Activated T-helper 1 cell treated with anti-CD3 and anti-CD28 coated beads, Interleukin-12 subunit alpha, Interleukin-12 subunit beta, Interleukin-2, Interleukin-4 antibody, amounts not matched to agents 30 ng/mL and 10 ng/mL and 1 ng/mL, durations not matched to agents 14 hours and 24 hours and 36 hours (primary cell): ENCODE measurements around the gene TNFRSF13B. TPM values are rescaled to one million over a fixed set of nuclear protein-coding genes. Genes with fewer than 3 reads are reported as not detected.
"Not testable (repeated sequence)": the region's sequence is repeated elsewhere in the genome, so short reads cannot be mapped to it uniquely, and the experiment has no call there.

ENCODE experiments used
- DNase-seq: peaks from one replicate; pipeline ENCODE4 v3.0.0; 2021; ENCODE audit warnings: low spot score
- H3K27ac Mint-ChIP-seq: one replicate; pipeline ENCODE4 v1.8.0; 2021; ENCODE audit warnings: mild to moderate bottlenecking, mixed read lengths
- H3K27me3 Mint-ChIP-seq: one replicate; pipeline ENCODE4 v1.8.0; 2022; ENCODE audit warnings: mild to moderate bottlenecking, moderate library complexity, mixed read lengths; ENCODE audit not compliant: insufficient read depth
- H3K36me3 Mint-ChIP-seq: one replicate; pipeline ENCODE4 v1.8.0; 2021; ENCODE audit warnings: low read depth, mixed read lengths
- H3K4me1 Mint-ChIP-seq: one replicate; pipeline ENCODE4 v1.8.0; 2021; ENCODE audit warnings: low read depth, mixed read lengths
- H3K4me3 Mint-ChIP-seq: one replicate; pipeline ENCODE4 v1.8.0; 2021; ENCODE audit warnings: mild to moderate bottlenecking, moderate library complexity, mixed read lengths
- H3K9me3 Mint-ChIP-seq: one replicate; pipeline ENCODE4 v1.8.0; 2021; ENCODE audit warnings: mixed read lengths
- intact Hi-C: fragments of 100-400 bp; cut with micrococcal nuclease; formaldehyde crosslinking; loops from one replicate; pipeline ENCODE4 v1.15.1; 2024
- total RNA-seq: library from RNA; stranded (reverse); gene quantifications from 2 replicates; pipeline ENCODE4 v1.2.3, GENCODE V29; 2022

The TNFRSF13B gene
- total RNA-seq, 1 donor from 2014 or later: not detected

DNA sequence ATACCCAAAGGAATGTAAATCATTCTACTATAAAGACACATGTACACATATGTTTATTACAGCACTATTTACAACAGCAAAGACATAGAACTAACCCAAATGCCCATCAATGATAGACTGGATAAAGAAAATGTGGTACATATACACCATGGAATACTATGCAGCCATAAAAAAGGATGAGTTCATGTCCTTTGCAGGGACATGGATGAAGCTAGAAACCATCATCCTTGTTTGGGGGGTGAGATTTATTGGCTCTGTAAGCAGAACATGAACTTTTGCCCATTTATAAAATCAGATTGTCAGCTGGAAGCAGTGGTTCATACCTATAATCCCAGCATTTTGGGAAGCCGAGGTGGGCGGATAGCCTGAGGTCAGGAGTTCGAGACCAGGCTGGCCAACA lies 68.8 kb downstream of the TNFRSF13B start:
- H3K4me3 Mint-ChIP-seq, H3K36me3 Mint-ChIP-seq, intact Hi-C loops, H3K4me1 Mint-ChIP-seq, H3K9me3 Mint-ChIP-seq, DNase-seq, H3K27ac Mint-ChIP-seq: not testable (repeated sequence)
- peaks cover 39% of the 10 kb centered on the region for H3K27me3 Mint-ChIP-seq

GRCh38 chr17:16900288-16900882 lies 71.5 kb downstream of the TNFRSF13B start:
- H3K36me3 Mint-ChIP-seq: no peaks in the 10 kb centered on the region
- no peak overlapping the region for H3K27ac Mint-ChIP-seq
- intact Hi-C loops: no loop called here
- no peaks in the 10 kb centered on the region for H3K9me3 Mint-ChIP-seq
- no peak overlapping the region for H3K4me3 Mint-ChIP-seq
- peaks cover 30% of the 10 kb centered on the region for H3K27me3 Mint-ChIP-seq
- no peak for DNase-seq
- H3K4me1 Mint-ChIP-seq: no peaks in the 10 kb centered on the region

DNA sequence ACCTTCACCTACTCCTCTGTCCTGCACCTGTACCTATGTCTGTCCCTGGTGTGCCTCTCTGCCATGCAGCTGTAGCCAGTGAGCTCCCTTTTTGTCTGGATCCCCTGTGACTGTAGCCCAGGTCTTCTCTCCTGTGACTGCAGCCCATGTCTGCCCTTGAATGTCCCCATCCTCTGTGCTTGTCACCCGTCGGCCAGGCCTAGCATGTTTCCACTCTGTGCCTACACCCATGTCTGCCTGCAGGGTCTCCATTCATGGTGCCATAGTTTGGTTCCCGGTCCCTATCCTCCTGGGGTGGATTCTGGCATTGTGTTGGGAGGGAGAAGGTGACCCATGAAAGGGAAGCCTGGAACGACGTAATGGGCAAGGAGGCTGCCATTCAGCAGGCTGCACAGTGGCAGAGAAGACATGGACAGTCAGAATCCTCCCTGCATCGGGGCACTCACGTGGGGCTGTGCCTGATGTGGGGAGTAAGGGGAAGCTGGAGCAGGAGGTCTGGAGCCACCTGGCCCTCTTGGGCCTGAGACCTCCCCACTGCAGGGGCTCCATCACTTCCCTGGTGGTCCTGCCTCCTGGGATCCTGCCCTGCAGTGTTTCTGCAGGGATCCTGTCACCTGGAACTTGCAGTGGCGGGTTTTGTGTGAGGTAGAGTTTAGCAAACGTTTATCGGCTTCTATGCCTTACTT lies 74.6 kb downstream of the TNFRSF13B start:
- H3K9me3 Mint-ChIP-seq, H3K27ac Mint-ChIP-seq, H3K4me3 Mint-ChIP-seq, DNase-seq, intact Hi-C loops, H3K36me3 Mint-ChIP-seq, H3K4me1 Mint-ChIP-seq: not testable (repeated sequence)
- peaks cover 15% of the 10 kb centered on the region for H3K27me3 Mint-ChIP-seq

GRCh38 chr17:16896235-16896634 lies 75.7 kb downstream of the TNFRSF13B start:
- H3K4me3 Mint-ChIP-seq, H3K36me3 Mint-ChIP-seq, H3K27me3 Mint-ChIP-seq, intact Hi-C loops, DNase-seq, H3K27ac Mint-ChIP-seq, H3K4me1 Mint-ChIP-seq, H3K9me3 Mint-ChIP-seq: not testable (repeated sequence)

DNA sequence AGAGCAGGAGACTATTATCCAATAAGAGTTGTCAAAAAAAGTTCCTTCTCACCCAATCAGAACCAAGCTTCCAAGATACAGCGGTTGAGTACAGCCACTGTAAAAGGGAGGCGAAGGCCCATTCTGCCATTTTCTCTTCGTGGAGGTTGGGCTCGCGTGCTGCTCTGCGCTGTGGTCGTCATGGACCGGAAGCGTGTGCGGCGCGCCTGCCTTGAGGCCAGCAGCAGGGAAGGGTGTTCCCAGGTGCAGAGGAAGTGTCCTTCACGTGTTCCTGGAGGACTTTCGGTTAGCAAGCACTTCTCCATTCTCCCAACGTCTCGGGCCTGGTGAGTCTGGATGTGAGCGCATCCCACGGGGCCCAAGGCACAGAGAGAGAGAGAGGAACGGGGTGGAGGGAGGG lies 78.4 kb downstream of the TNFRSF13B start:
- not testable (repeated sequence) for H3K36me3 Mint-ChIP-seq

GRCh38 chr17:16892876-16893454 lies 79.0 kb downstream of the TNFRSF13B start:
- DNase-seq, H3K9me3 Mint-ChIP-seq, H3K36me3 Mint-ChIP-seq, H3K27me3 Mint-ChIP-seq, intact Hi-C loops, H3K4me3 Mint-ChIP-seq, H3K27ac Mint-ChIP-seq, H3K4me1 Mint-ChIP-seq: not testable (repeated sequence)

More for the DNA sequence above, 78.4 kb downstream of the TNFRSF13B start:
- H3K9me3 Mint-ChIP-seq, H3K27ac Mint-ChIP-seq, H3K4me1 Mint-ChIP-seq, H3K27me3 Mint-ChIP-seq, DNase-seq, H3K4me3 Mint-ChIP-seq, intact Hi-C loops: not testable (repeated sequence)

GRCh38 chr17:16889088-16889465 lies 82.8 kb downstream of the TNFRSF13B start:
- H3K4me3 Mint-ChIP-seq: no peak overlapping the region
- H3K27ac Mint-ChIP-seq: no peak overlapping the region
- no peak for DNase-seq
- intact Hi-C loops: no loop called here
- no peaks in the 10 kb centered on the region for H3K9me3 Mint-ChIP-seq
- no peaks in the 10 kb centered on the region for H3K36me3 Mint-ChIP-seq
- H3K27me3 Mint-ChIP-seq: no peaks in the 10 kb centered on the region
- H3K4me1 Mint-ChIP-seq: no peaks in the 10 kb centered on the region

Other genes starting within 250 kb of the TNFRSF13B start
- 169 and 175 TPM in 2 replicates for gene MPRIP, start 70.3 kb upstream of the TNFRSF13B start, total RNA-seq
- gene PLD6, start 234.2 kb upstream of the TNFRSF13B start, total RNA-seq: 18.5 and 20.5 TPM in 2 replicates